Ishikawa (cell line): ENCODE results near the gene CXorf51A.
"Not testable (repeated sequence)": the region's sequence is repeated elsewhere in the genome, so short reads cannot be mapped to it uniquely, and the experiment has no call there.

Experiments
- CEBPB ChIP-seq: IDR thresholded peaks from 2 replicates; pipeline ENCODE4 v1.6.1; 2012
- CREB1 ChIP-seq: IDR thresholded peaks from 2 replicates; pipeline ENCODE4 v1.6.1; 2012; ENCODE audit warnings: low read depth
- EGR1 ChIP-seq: IDR thresholded peaks from 2 replicates; pipeline ENCODE4 v1.6.1; 2012
- NFIC ChIP-seq: IDR thresholded peaks from 2 replicates; pipeline ENCODE4 v1.6.1; 2012
- TAF1 ChIP-seq: IDR thresholded peaks from 2 replicates; pipeline ENCODE4 v1.6.1; 2012; ENCODE audit warnings: low read depth, mild to moderate bottlenecking
- TEAD4 ChIP-seq: IDR thresholded peaks from 2 replicates; pipeline ENCODE4 v1.6.1; 2012
- YY1 ChIP-seq: IDR thresholded peaks from 2 replicates; pipeline ENCODE4 v1.6.1; 2012; ENCODE audit warnings: low read depth
- ZBTB7A ChIP-seq: IDR thresholded peaks from 2 replicates; pipeline ENCODE4 v1.6.1; 2012; ENCODE audit warnings: low read depth
- TF ChIP-seq, protein P1 (sequence below): IDR thresholded peaks from 2 replicates; pipeline ENCODE4 v1.6.1; 2012
- TF ChIP-seq, protein P2 (sequence below): IDR thresholded peaks from 2 replicates; pipeline ENCODE4 v1.6.1; 2012; ENCODE audit warnings: low read depth, mild to moderate bottlenecking

DNA sequence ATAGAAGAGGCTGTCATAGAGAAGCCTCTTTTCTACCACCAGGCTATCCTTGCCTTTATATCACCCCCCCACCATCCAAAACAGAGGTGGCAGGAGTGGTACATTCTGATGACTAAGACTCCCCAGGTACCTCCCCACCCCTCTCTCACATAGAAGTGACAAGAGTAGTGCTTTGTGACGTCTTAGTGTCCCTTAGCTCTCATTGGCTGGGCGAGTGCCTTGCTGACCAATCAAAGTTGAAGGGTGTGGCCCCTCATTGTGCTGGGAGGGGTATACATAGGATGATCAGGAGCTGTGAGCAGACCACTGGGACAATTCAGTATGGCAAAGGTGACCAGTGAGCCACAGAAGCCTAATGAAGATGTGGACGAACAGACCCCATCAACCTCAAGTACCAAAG lies 5.1 kb downstream of the CXorf51A start, which contains the start of gene CXorf51B:
- TF ChIP-seq, protein P1, sequence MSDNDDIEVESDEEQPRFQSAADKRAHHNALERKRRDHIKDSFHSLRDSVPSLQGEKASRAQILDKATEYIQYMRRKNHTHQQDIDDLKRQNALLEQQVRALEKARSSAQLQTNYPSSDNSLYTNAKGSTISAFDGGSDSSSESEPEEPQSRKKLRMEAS = not testable (repeated sequence)
- TF ChIP-seq, protein P2, sequence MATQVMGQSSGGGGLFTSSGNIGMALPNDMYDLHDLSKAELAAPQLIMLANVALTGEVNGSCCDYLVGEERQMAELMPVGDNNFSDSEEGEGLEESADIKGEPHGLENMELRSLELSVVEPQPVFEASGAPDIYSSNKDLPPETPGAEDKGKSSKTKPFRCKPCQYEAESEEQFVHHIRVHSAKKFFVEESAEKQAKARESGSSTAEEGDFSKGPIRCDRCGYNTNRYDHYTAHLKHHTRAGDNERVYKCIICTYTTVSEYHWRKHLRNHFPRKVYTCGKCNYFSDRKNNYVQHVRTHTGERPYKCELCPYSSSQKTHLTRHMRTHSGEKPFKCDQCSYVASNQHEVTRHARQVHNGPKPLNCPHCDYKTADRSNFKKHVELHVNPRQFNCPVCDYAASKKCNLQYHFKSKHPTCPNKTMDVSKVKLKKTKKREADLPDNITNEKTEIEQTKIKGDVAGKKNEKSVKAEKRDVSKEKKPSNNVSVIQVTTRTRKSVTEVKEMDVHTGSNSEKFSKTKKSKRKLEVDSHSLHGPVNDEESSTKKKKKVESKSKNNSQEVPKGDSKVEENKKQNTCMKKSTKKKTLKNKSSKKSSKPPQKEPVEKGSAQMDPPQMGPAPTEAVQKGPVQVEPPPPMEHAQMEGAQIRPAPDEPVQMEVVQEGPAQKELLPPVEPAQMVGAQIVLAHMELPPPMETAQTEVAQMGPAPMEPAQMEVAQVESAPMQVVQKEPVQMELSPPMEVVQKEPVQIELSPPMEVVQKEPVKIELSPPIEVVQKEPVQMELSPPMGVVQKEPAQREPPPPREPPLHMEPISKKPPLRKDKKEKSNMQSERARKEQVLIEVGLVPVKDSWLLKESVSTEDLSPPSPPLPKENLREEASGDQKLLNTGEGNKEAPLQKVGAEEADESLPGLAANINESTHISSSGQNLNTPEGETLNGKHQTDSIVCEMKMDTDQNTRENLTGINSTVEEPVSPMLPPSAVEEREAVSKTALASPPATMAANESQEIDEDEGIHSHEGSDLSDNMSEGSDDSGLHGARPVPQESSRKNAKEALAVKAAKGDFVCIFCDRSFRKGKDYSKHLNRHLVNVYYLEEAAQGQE = not testable (repeated sequence)
- TF ChIP-seq CEBPB, TAF1, CREB1, NFIC, EGR1, YY1, ZBTB7A, TEAD4: not testable (repeated sequence)
